ENCODE data around the gene EGFR.

DNA sequence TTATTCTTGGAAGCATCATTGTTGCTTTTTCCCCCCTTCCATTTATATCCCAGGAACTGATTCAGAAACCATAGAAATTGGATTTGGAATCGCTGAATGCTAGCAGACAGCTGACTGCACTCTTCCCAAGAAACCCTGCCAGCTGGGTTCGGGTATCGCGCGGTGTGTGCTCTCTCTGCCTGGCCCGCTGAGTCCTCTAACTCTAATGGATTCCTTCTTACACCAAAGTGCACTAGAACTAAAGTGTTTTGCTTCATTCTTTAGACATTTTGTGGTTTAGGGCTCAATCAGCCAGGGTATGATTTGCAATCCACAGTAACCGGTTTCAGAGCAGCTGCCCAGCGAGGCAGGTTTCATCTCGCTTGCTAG, 92.2 kb downstream of the EGFR start:
- TF ChIP-seq, protein P1, sequence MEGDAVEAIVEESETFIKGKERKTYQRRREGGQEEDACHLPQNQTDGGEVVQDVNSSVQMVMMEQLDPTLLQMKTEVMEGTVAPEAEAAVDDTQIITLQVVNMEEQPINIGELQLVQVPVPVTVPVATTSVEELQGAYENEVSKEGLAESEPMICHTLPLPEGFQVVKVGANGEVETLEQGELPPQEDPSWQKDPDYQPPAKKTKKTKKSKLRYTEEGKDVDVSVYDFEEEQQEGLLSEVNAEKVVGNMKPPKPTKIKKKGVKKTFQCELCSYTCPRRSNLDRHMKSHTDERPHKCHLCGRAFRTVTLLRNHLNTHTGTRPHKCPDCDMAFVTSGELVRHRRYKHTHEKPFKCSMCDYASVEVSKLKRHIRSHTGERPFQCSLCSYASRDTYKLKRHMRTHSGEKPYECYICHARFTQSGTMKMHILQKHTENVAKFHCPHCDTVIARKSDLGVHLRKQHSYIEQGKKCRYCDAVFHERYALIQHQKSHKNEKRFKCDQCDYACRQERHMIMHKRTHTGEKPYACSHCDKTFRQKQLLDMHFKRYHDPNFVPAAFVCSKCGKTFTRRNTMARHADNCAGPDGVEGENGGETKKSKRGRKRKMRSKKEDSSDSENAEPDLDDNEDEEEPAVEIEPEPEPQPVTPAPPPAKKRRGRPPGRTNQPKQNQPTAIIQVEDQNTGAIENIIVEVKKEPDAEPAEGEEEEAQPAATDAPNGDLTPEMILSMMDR (IDR thresholded peaks at IDR 0.05) = no peak
- peak; percentile 40; the same call in 1 of the 2 replicates for TF ChIP-seq POLR2AphosphoS5 (IDR thresholded peaks at IDR 0.05; ENCODE audit: low read depth, low read length)
- TF ChIP-seq, protein P2, sequence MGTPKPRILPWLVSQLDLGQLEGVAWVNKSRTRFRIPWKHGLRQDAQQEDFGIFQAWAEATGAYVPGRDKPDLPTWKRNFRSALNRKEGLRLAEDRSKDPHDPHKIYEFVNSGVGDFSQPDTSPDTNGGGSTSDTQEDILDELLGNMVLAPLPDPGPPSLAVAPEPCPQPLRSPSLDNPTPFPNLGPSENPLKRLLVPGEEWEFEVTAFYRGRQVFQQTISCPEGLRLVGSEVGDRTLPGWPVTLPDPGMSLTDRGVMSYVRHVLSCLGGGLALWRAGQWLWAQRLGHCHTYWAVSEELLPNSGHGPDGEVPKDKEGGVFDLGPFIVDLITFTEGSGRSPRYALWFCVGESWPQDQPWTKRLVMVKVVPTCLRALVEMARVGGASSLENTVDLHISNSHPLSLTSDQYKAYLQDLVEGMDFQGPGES (IDR thresholded peaks at IDR 0.05; ENCODE audit: low read depth, low read length) = no peak
- no peak for TF ChIP-seq CHD2 (IDR thresholded peaks at IDR 0.05; ENCODE audit: low read length, partially characterized antibody)
- TF ChIP-seq, protein P3, sequence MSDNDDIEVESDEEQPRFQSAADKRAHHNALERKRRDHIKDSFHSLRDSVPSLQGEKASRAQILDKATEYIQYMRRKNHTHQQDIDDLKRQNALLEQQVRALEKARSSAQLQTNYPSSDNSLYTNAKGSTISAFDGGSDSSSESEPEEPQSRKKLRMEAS (IDR thresholded peaks at IDR 0.05; ENCODE audit: low read depth) = no peak
- TF ChIP-seq RXRA (IDR thresholded peaks at IDR 0.05; ENCODE audit: borderline replicate concordance, low read depth) = 0 out of 2 replicates have a peak, but pooled peaks have one; percentile 22
- no peak for TF ChIP-seq GABPA (IDR thresholded peaks at IDR 0.05; ENCODE audit: low read depth)
- TF ChIP-seq TAF1 (IDR thresholded peaks at IDR 0.05; ENCODE audit: borderline replicate concordance, low read depth, low read length) = no peak
- no peak for TF ChIP-seq RAD21 (IDR thresholded peaks at IDR 0.05; ENCODE audit: low read length)
- no peak for TF ChIP-seq EZH2phosphoT487 (IDR thresholded peaks at IDR 0.05; ENCODE audit: borderline replicate concordance, low read depth)
- no peak for TF ChIP-seq RCOR1 (IDR thresholded peaks at IDR 0.05; ENCODE audit: low read length)

Measured in SK-N-SH (cell line).